Lower leg skin (tissue), 3 donors: ENCODE measurements around the gene GJA5.

Experiments used
- POLR2A ChIP-seq, 2 donors: fragments of 450-650 bp; IDR thresholded peaks; one replicate each; pipeline ENCODE4 v1.6.1; 2016 to 2017; ENCODE audit warnings: antibody characterized with exemption in 2 of 2, mild to moderate bottlenecking in 1 of 2, moderate library complexity in 1 of 2
- TF ChIP-seq, protein P1 (sequence below), 3 donors: fragments of 450-650 bp; IDR thresholded peaks; one replicate each; pipeline ENCODE4 v1.5.1; 2016; ENCODE audit warnings: antibody characterized with exemption in 3 of 3, mild to moderate bottlenecking in 3 of 3, moderate library complexity in 2 of 3

- TF ChIP-seq POLR2A (IDR thresholded peaks at IDR 0.05): no peak
- TF ChIP-seq, protein P1, sequence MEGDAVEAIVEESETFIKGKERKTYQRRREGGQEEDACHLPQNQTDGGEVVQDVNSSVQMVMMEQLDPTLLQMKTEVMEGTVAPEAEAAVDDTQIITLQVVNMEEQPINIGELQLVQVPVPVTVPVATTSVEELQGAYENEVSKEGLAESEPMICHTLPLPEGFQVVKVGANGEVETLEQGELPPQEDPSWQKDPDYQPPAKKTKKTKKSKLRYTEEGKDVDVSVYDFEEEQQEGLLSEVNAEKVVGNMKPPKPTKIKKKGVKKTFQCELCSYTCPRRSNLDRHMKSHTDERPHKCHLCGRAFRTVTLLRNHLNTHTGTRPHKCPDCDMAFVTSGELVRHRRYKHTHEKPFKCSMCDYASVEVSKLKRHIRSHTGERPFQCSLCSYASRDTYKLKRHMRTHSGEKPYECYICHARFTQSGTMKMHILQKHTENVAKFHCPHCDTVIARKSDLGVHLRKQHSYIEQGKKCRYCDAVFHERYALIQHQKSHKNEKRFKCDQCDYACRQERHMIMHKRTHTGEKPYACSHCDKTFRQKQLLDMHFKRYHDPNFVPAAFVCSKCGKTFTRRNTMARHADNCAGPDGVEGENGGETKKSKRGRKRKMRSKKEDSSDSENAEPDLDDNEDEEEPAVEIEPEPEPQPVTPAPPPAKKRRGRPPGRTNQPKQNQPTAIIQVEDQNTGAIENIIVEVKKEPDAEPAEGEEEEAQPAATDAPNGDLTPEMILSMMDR (IDR thresholded peaks at IDR 0.05): no peak
These were observed 8.7 kb upstream of the GJA5 start for GRCh38 chr1:147769106-147769505.
